PC-3 (cell line): ENCODE results near the gene RAMAC. TPM values are rescaled to one million over a fixed set of nuclear protein-coding genes. Genes with fewer than 3 reads are reported as not detected.

Experiments used
- ATAC-seq: fragments of 200-7000 bp; cut with Tn5 transposase; 2 replicates; pipeline ENCODE4 v1.9.1; 2020; ENCODE audit warnings: mild to moderate bottlenecking, moderate library complexity
- BruUV-seq: library from RNA; stranded (reverse); fragments of 400-500 nt; replicated peaks from 2 replicates; lab custom pipeline; 2021; lab: Mats Ljungman, UMichigan
- CTCF ChIA-PET: fragments of 300-600 bp; sonication (Branson Sonifier 250); formaldehyde crosslinking; loops from one replicate; lab custom pipeline; 2022; ENCODE audit warnings: antibody characterized with exemption; lab: Charles Lee
- POLR2A ChIA-PET: fragments of 300-600 bp; sonication (Branson Sonifier 250); formaldehyde crosslinking; loops from one replicate; lab custom pipeline; 2022; ENCODE audit warnings: antibody characterized with exemption; ENCODE audit not compliant: unreplicated experiment; lab: Charles Lee
- DNase-seq: peaks from one replicate; pipeline ENCODE4 v3.0.0-alpha.2; 2015
- H2AFZ ChIP-seq: fragments of 300-600 bp; sonication (generic); 2 replicates; pipeline ENCODE4 v1.6.0; 2016; ENCODE audit warnings: antibody characterized with exemption, low read length
- H3F3A ChIP-seq: fragments of 300-600 bp; sonication (generic); one replicate; pipeline ENCODE4 v1.6.0; 2017; ENCODE audit warnings: antibody characterized with exemption, low read length, control low read depth, mild to moderate bottlenecking; ENCODE audit not compliant: unreplicated experiment
- H3K27ac ChIP-seq: fragments of 300-600 bp; sonication (generic); 2 replicates; pipeline ENCODE4 v1.5.1; 2016; ENCODE audit warnings: mild to moderate bottlenecking, low read length
- H3K27me3 ChIP-seq: fragments of 300-600 bp; sonication (generic); 2 replicates; pipeline ENCODE4 v1.6.1; 2016; ENCODE audit warnings: low read length, mixed read lengths
- H3K36me3 ChIP-seq: fragments of 300-600 bp; sonication (generic); 2 replicates; pipeline ENCODE4 v1.6.1; 2016; ENCODE audit warnings: low read depth, mixed run types, low read length, mixed read lengths
- H3K4me1 ChIP-seq: fragments of 300-600 bp; sonication (generic); 2 replicates; pipeline ENCODE4 v1.5.1; 2016; ENCODE audit warnings: low read length; ENCODE audit not compliant: insufficient read depth
- H3K4me2 ChIP-seq: fragments of 300-600 bp; sonication (generic); 2 replicates; pipeline ENCODE4 v1.6.0; 2016; ENCODE audit warnings: low read length
- H3K4me3 ChIP-seq: fragments of 300-600 bp; sonication (generic); 2 replicates; pipeline ENCODE4 v1.5.1; 2016; ENCODE audit warnings: mild to moderate bottlenecking, low read length, mixed read lengths
- H3K79me2 ChIP-seq: fragments of 300-600 bp; sonication (generic); 2 replicates; pipeline ENCODE4 v1.6.1; 2017; ENCODE audit warnings: low read length, mixed read lengths
- H3K9ac ChIP-seq: fragments of 300-600 bp; sonication (generic); 2 replicates; pipeline ENCODE4 v1.6.0; 2016; ENCODE audit warnings: mild to moderate bottlenecking, low read length
- H3K9me2 ChIP-seq: fragments of 300-600 bp; sonication (generic); replicated peaks from 2 replicates; pipeline ENCODE4 v1.6.1; 2016; ENCODE audit warnings: mixed run types, low read length, mixed read lengths
- H3K9me3 ChIP-seq: fragments of 300-600 bp; sonication (generic); 2 replicates; pipeline ENCODE4 v1.6.1; 2016; ENCODE audit warnings: low read length, mixed read lengths
- H4K20me1 ChIP-seq: fragments of 300-600 bp; sonication (generic); 2 replicates; pipeline ENCODE4 v1.6.1; 2016; ENCODE audit warnings: low read length, mixed read lengths
- EZH2 ChIP-seq: fragments of 300-600 bp; sonication (generic); IDR thresholded peaks from one replicate; pipeline ENCODE4 v1.6.1; 2017; ENCODE audit warnings: antibody characterized with exemption, mild to moderate bottlenecking, low read length; ENCODE audit not compliant: unreplicated experiment
- EZH2phosphoT487 ChIP-seq: fragments of 300-600 bp; sonication (generic); IDR thresholded peaks from 2 replicates; pipeline ENCODE4 v1.6.1; 2018; ENCODE audit warnings: mild to moderate bottlenecking, antibody characterized with exemption, low read length, borderline replicate concordance
- intact Hi-C: fragments of 100-400 bp; cut with micrococcal nuclease; formaldehyde crosslinking; loops from 2 replicates; pipeline ENCODE4 v1.9.0; 2023
- total RNA-seq: library from RNA; depleted of rRNA; stranded (reverse); fragments of >200 nt; gene quantifications from 2 replicates; pipeline ENCODE4 v1.2.3, GENCODE V29; 2014; rRNA removed
- TF ChIP-seq, protein P1 (sequence below): fragments of 300-600 bp; sonication (generic); conservative IDR thresholded peaks from 2 replicates; pipeline ENCODE4 v1.5.1; 2017; ENCODE audit warnings: antibody characterized with exemption, low read depth, mild to moderate bottlenecking, low read length

RAMAC gene
- total RNA-seq, 1 experiment from 2014 or later: 43.8 TPM

DNA sequence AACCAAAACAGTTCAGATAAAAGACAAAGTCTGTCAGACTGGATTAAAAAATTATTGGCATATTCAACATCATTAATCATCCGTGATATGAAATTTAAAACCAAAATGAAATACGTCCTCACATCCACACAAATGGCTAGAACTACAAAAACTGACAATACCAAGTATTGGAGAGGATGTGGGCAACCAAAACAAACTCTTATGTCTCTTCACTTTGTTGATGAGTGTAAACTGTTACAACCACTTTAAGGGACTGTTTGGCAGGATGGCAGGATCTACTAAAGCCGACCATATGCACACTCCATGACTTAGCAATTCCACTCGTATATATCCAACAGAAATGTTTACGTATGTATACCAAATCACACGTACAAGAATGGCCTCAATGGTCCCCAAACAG is 50.2 kb downstream of the RAMAC start:
- Histone ChIP-seq H2AFZ (no peak overlapping the region), H3K9me3 (no peaks in the 10 kb centered on the region), H3K36me3 (peaks cover 20% of the 10 kb centered on the region), H3K4me2 (no peak overlapping the region), H4K20me1 (peaks cover 5% of the 10 kb centered on the region; the same call in 1 of the 2 replicates), H3K27ac (no peak overlapping the region), H3K4me3 (no peak overlapping the region), H3K27me3 (no peaks in the 10 kb centered on the region), H3F3A (no peaks in the 10 kb centered on the region), H3K9ac (no peak overlapping the region), H3K79me2 (peaks cover 89% of the 10 kb centered on the region), H3K9me2 (no peaks in the 10 kb centered on the region), H3K4me1 (no peaks in the 10 kb centered on the region)
- DNase-seq (no peak), ATAC-seq (no peak)
- intact Hi-C loops: no loop called here
- BruUV-seq: no TSS peak
- TF ChIP-seq EZH2phosphoT487 (no peak), EZH2 (no peak)
- TF ChIP-seq, protein P1, sequence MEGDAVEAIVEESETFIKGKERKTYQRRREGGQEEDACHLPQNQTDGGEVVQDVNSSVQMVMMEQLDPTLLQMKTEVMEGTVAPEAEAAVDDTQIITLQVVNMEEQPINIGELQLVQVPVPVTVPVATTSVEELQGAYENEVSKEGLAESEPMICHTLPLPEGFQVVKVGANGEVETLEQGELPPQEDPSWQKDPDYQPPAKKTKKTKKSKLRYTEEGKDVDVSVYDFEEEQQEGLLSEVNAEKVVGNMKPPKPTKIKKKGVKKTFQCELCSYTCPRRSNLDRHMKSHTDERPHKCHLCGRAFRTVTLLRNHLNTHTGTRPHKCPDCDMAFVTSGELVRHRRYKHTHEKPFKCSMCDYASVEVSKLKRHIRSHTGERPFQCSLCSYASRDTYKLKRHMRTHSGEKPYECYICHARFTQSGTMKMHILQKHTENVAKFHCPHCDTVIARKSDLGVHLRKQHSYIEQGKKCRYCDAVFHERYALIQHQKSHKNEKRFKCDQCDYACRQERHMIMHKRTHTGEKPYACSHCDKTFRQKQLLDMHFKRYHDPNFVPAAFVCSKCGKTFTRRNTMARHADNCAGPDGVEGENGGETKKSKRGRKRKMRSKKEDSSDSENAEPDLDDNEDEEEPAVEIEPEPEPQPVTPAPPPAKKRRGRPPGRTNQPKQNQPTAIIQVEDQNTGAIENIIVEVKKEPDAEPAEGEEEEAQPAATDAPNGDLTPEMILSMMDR: no peak
- POLR2A ChIA-PET: no interaction called here
- CTCF ChIA-PET: no interaction called here

DNA sequence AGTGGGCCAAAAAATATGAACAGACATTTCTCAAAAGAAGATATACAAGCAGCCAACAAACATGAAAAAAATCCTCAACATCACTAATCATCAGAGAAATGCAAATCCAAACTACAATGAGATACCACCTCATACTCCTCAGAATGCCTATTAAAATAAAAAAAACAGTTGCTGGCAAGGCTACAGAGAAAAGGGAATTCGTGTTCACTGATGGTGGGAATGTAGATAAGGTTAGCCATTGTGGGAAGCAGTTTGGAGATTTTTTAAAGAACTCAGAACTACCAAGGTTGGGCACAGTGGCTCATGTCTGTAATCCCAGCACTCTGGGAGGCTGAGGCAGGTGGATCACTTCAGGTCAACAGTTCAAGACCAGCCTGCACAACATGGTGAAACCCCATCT is 53.2 kb downstream of the RAMAC start:
- Histone ChIP-seq H3K9me3 (no peaks in the 10 kb centered on the region), H2AFZ (no peak overlapping the region), H3K9me2 (no peaks in the 10 kb centered on the region), H3K27me3 (no peaks in the 10 kb centered on the region), H3K36me3 (peaks cover 32% of the 10 kb centered on the region), H3K9ac (no peak overlapping the region), H3K4me1 (no peaks in the 10 kb centered on the region), H3K27ac (no peak overlapping the region), H3K4me3 (no peak overlapping the region), H4K20me1 (peaks cover 5% of the 10 kb centered on the region; the same call in 1 of the 2 replicates), H3K4me2 (no peak overlapping the region), H3F3A (no peaks in the 10 kb centered on the region), H3K79me2 (peaks cover 78% of the 10 kb centered on the region)
- DNase-seq (no peak), ATAC-seq (no peak)
- TF ChIP-seq EZH2 (no peak), EZH2phosphoT487 (no peak)
- TF ChIP-seq, protein P1: no peak
- ChIA-PET CTCF (no interaction called here), POLR2A (no interaction called here)
- intact Hi-C loops: no loop called here
- BruUV-seq: no TSS peak

Other genes starting within 250 kb of the RAMAC start
- not detected in 2 replicates for gene FSD2, start 180.1 kb upstream of the RAMAC start, total RNA-seq
- 4.5 and 4.6 TPM in 2 replicates for gene WHAMM, start 176.6 kb upstream of the RAMAC start, total RNA-seq
- gene HOMER2, start 33.5 kb upstream of the RAMAC start, total RNA-seq: 22.6 and 29.5 TPM in 2 replicates
- gene C15orf40, start 25.4 kb downstream of the RAMAC start, total RNA-seq: 10.3 and 25.8 TPM in 2 replicates
- 83.9 and 109 TPM in 2 replicates for gene BTBD1, start 81.0 kb downstream of the RAMAC start, total RNA-seq
- gene TM6SF1, start 121.4 kb downstream of the RAMAC start, total RNA-seq: not detected in 2 replicates
- gene HDGFL3, start 221.6 kb downstream of the RAMAC start, total RNA-seq: 38.4 and 49.4 TPM in 2 replicates